Activated CD4-positive, alpha-beta T cell treated with anti-CD3 and anti-CD28 coated beads for 48 hours (primary cell): ENCODE data around the gene NCK1.
"Not testable (repeated sequence)": the region's sequence is repeated elsewhere in the genome, so short reads cannot be mapped to it uniquely, and the experiment has no call there.

Experiments used
- DNase-seq: peaks from one replicate; pipeline ENCODE4 v3.0.0-alpha.2; 2020

Gene NCK1

DNA sequence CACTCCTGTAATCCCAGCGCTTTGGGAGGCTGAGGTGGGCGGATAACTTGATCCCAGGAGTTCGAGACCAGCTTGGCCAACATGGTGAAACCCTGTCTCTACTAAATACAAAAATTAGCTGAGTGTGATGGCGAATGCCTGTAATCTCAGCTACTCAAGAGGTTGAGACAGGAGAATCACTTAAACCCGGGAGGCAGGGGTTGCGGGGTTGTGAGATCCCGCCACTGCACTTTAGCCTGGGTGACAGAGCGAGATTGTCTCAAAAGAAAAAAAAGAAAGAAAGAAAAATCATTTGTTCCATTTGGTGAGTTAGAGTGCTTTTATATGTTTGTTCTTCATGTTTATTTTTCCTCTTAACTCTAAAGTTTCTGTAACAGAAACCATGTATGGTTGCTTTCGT lies 7.3 kb downstream of the NCK1 start:
- no peak for DNase-seq

- DNase-seq: not testable (repeated sequence)
Observed at GRCh38 chr3:136872258-136872657, 10.2 kb downstream of the NCK1 start.

DNA sequence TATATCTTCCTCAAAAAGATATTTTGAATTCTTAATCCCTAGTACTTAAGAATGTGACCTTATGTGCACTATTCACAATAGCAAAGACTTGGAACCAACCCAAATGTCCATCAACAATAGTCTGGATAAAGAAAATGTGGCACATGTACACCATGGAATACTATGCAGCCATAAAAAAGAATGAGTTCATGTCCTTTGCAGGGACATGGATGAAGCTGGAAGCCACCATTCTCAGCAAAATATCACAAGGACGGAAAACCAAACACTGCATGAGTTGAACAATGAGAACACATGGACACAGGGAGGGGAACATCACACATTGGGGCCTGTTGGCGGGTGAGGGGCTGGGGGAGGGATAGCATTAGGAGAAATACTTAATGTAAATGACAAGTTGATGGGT lies 17.5 kb downstream of the NCK1 start:
- not testable (repeated sequence) for DNase-seq

GRCh38 chr3:136882571-136882970 lies 20.6 kb downstream of the NCK1 start:
- no peak for DNase-seq

- no peak for DNase-seq
Observed at GRCh38 chr3:136883967-136884720, 22.1 kb downstream of the NCK1 start.

- DNase-seq: no peak
Observed at GRCh38 chr3:136885357-136886213, 23.6 kb downstream of the NCK1 start.

DNA sequence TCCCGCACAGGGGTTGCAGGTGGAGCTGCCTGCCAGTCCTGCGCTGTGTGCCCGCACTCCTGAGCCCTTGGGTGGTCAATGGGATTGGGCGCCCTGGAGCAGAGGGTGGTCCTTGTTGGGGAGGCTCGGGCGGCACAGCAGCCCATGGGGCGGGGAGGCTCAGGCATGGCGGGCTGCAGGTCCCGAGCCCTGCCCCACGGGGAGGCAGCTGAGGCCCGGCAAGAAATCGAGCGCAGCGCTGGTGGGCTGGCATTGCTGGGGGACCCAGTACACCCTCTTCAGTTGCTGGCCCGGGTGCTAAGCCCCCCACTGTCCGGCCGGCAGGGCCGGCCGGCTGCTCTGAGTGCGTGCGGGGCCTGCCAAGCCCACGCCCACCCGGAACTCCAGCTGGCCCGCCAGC lies 27.9 kb downstream of the NCK1 start:
- no peak for DNase-seq

- DNase-seq: no peak
Observed at GRCh38 chr3:136891934-136892855, 30.2 kb downstream of the NCK1 start.

GRCh38 chr3:136893848-136894443 lies 31.9 kb downstream of the NCK1 start:
- DNase-seq: no peak

DNA sequence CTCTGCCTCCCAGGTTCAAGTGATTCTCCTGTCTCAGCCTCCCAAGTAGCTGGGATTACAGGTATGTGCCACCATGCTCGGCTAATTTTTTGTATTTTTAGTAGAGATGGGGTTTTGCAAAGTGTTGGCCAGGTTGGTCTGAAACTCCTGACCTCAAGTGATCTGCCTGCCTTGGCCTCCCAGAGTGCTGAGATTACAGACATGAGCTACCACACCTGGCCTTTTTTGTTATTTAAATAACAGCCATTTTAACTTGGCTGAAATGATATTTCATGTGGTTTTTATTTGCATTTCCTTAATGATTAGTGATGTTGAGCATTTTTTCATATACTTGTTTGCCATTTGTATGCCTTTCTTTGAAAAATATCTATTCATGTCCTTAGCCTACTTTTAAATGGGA lies 35.2 kb downstream of the NCK1 start:
- not testable (repeated sequence) for DNase-seq

GRCh38 chr3:136898549-136898948 lies 36.5 kb downstream of the NCK1 start:
- DNase-seq: no peak

- DNase-seq: no peak
Observed at GRCh38 chr3:136898954-136899353, 36.9 kb downstream of the NCK1 start.

GRCh38 chr3:136899622-136900158 lies 37.7 kb downstream of the NCK1 start:
- no peak for DNase-seq

GRCh38 chr3:136900694-136901093 lies 38.7 kb downstream of the NCK1 start:
- DNase-seq: not testable (repeated sequence)

DNA sequence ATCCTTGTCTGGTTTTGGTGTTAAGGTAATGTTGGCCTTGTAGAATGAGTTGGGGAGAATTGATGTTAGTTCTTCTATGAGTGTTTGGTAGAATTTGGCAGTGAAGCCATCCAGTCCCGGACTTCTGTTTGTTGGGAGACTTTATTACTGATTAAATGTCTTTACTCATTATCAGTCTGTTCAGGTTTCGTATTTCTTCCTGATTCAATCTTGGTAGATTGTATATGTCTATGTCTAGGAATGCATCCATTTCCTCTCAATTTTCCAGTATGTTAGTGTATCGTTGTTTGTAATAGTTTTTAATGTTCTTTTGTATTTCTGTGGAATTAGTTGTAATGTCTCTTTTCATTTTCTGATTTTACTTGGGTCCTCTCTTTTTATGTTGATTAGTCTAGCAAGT lies 39.4 kb downstream of the NCK1 start:
- DNase-seq: no peak

GRCh38 chr3:136902530-136902929 lies 40.5 kb downstream of the NCK1 start:
- DNase-seq: not testable (repeated sequence)

GRCh38 chr3:136903899-136904298 lies 41.9 kb downstream of the NCK1 start:
- no peak for DNase-seq

GRCh38 chr3:136904746-136905145 lies 42.7 kb downstream of the NCK1 start:
- no peak for DNase-seq

DNA sequence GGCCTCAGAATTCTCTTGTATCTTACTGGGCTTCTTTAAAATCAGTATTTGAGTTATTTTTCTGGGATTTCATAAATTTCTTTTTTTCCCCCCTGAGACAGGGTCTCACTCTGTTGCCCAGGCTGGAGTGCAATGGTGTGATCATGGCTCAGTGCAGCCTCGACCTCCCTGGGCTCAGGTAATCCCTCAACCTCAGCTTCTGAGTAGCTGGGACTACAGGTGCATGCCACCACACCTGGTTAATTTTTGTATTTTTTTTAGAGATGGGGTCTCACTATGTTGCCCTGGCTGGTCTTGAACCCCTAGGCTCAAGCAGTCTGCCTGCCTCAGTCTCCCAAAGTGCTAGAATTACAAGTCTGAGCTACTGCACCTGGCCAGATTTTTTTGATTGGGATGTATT lies 43.5 kb downstream of the NCK1 start:
- no peak for DNase-seq

GRCh38 chr3:136906725-136907124 lies 44.7 kb downstream of the NCK1 start:
- no peak for DNase-seq

DNA sequence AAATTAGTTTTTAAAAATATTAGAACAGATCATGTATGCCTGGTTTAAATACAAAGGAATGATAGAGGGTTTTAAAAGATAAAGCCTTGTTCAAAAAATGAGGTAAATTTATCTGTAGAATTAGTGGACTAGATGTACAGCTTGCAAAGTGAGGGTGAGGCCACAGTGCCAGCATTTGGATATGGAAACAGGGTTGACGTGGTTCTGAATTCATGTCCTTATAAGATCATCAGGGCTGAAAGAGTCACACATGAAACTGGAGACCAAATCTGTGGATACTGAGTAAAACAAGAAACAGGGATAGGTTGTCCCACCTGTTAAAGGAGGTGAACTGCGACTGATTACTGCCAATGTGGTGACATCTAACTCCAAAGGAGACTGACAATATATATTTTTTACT lies 46.3 kb downstream of the NCK1 start:
- DNase-seq: no peak

DNA sequence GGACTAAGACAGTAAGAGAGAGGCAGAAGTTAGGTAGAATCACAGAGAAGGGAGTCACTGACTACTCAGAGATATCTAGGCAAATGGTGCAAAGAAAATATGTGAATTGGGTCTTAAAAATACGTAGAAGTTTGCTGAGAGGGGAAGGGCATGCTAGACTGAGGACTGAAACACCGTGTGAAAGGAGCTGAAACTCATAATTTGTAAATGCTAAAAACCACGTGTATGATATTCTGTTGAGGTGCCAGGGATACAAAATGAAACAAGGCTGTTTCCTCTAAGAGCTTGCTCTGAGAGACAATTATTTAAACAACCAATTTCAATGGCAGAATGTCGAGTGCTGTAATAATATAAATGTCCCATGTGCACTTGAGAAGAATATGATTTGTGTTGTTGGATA lies 47.2 kb downstream of the NCK1 start:
- DNase-seq: no peak
